Kidney (tissue), 14 donors: ENCODE results near the gene TTC33. TPM values are rescaled to one million over a fixed set of nuclear protein-coding genes. Genes with fewer than 3 reads are reported as not detected.

ENCODE experiments used
- DNase-seq, 5 donors: peaks; one replicate each; pipeline ENCODE4 v3.0.0-alpha.2; 2013 to 2020
- FAIRE-seq: peaks from 2 replicates; lab custom pipeline; 2012; peaks lifted over from hg19 to GRCh38; lab: Jason Lieb, UNC
- H3K27ac ChIP-seq, 2 donors: one replicate each; pipeline ENCODE4 v1.7.0; 2013; ENCODE audit warnings: low read depth in 2 of 2, low read length in 2 of 2, inconsistent platforms in 1 of 2
- H3K27me3 ChIP-seq: one replicate; pipeline ENCODE4 v1.7.1; 2013; ENCODE audit warnings: low read length, inconsistent platforms; ENCODE audit not compliant: control insufficient read depth, insufficient read depth
- H3K36me3 ChIP-seq, 3 donors: one replicate each; pipeline versions ENCODE4 v1.7.0 to v1.7.1; 2013; ENCODE audit warnings: low read length in 3 of 3, control low read depth in 1 of 3, inconsistent platforms in 1 of 3; ENCODE audit not compliant: insufficient read depth in 3 of 3, control insufficient read depth in 2 of 3
- H3K4me1 ChIP-seq, 3 donors: one replicate each; pipeline versions ENCODE4 v1.7.0 to v1.7.1; 2013; ENCODE audit warnings: low read length in 3 of 3, inconsistent platforms in 1 of 3, low read depth in 1 of 3; ENCODE audit not compliant: control insufficient read depth in 2 of 3, insufficient read depth in 2 of 3
- H3K4me3 ChIP-seq, 3 donors: one replicate each; pipeline versions ENCODE4 v1.7.0 to v1.8.1; 2013; ENCODE audit warnings: low read length in 3 of 3, control low read depth in 1 of 3, inconsistent platforms in 1 of 3
- H3K9ac ChIP-seq, 3 donors: one replicate each; pipeline versions ENCODE4 v1.7.0 to v1.7.1; 2013; ENCODE audit warnings: low read length in 3 of 3, control low read depth in 1 of 3, inconsistent platforms in 1 of 3
- H3K9me3 ChIP-seq, 3 donors: one replicate each; pipeline versions ENCODE4 v1.7.0 to v1.7.1; 2013; ENCODE audit warnings: low read length in 3 of 3, control low read depth in 1 of 3, inconsistent platforms in 1 of 3; ENCODE audit not compliant: control insufficient read depth in 2 of 3, insufficient read depth in 1 of 3
- CTCF ChIP-seq: IDR thresholded peaks from 3 replicates; pipeline ENCODE4 v1.5.1; 2012; ENCODE audit warnings: mild to moderate bottlenecking, moderate library complexity, borderline replicate concordance; ENCODE audit not compliant: insufficient read depth; ENCODE audit errors: extremely low read depth
- intact Hi-C: fragments of 100-400 bp; cut with DNase I; formaldehyde crosslinking; loops from one replicate; pipeline ENCODE4 v1.11.1; 2022
- polyA plus RNA-seq: library from polyadenylated mRNA; stranded (reverse); fragments of 350-450 nt; fragmentation: Illumina TruSeq; extraction: RNeasy Lipid Tissue Mini Kit (QIAGEN cat#74804); gene quantifications from one replicate; pipeline ENCODE4 v1.2.3, GENCODE V29; 2014; ENCODE audit warnings: low read depth, low replicate concordance; ENCODE audit not compliant: insufficient read depth
- total RNA-seq: library from RNA; stranded (reverse); fragmentation: NEBNext Ultra II Directional; extraction: Animal tissue kit (Norgen Biotek cat#: 25700); gene quantifications from one replicate; pipeline ENCODE4 v1.2.1, GENCODE V29; 2021
- donor health status: control.
- donor health status: control.
- donor health status: control.
- donor health status: control.
- donor health status: control.
- donor health status: DM: yes; HTN: yes; CAD: no.
- donor health status: Normal renal cell carcinoma (clear cell type).

Gene TTC33
- total and polyA plus RNA-seq, 2 donors from 2014 or later, result 7.1 to 20.1 TPM

- Histone ChIP-seq H3K9me3 (no peaks in the 10 kb centered on the region), H3K36me3 (no peaks in the 10 kb centered on the region), H3K9ac (no peak overlapping the region), H3K4me1 (no peaks in the 10 kb centered on the region), H3K27ac (no peak overlapping the region), H3K27me3 (no peaks in the 10 kb centered on the region), H3K4me3 (no peak overlapping the region)
- intact Hi-C loops, result no loop called here
- no peak for TF ChIP-seq CTCF
- no peak for FAIRE-seq
- DNase-seq, result no peak
These were observed 261.0 kb downstream of the TTC33 start for GRCh38 chr5:40494631-40495236.

- Histone ChIP-seq H3K4me1 (no peaks in the 10 kb centered on the region), H3K4me3 (no peak overlapping the region), H3K36me3 (no peaks in the 10 kb centered on the region), H3K9me3 (no peaks in the 10 kb centered on the region), H3K27ac (no peak overlapping the region), H3K27me3 (no peaks in the 10 kb centered on the region), H3K9ac (no peak overlapping the region)
- TF ChIP-seq CTCF, result no peak
- intact Hi-C loops, result no loop called here
- FAIRE-seq, result no peak
- no peak for DNase-seq
These were observed 263.7 kb downstream of the TTC33 start for GRCh38 chr5:40492056-40492455.

GRCh38 chr5:40491644-40492043, 264.1 kb downstream of the TTC33 start:
- no peak overlapping the region for H3K4me3 ChIP-seq
- H3K27ac ChIP-seq, result no peak overlapping the region
- H3K4me1 ChIP-seq, result no peaks in the 10 kb centered on the region
- no peaks in the 10 kb centered on the region for H3K36me3 ChIP-seq
- no peak overlapping the region for H3K9ac ChIP-seq
- TF ChIP-seq CTCF, result no peak
- DNase-seq (no peak), FAIRE-seq (no peak)
- no peaks in the 10 kb centered on the region for H3K9me3 ChIP-seq
- intact Hi-C loops, result no loop called here
- H3K27me3 ChIP-seq, result no peaks in the 10 kb centered on the region
